Parathyroid adenoma (tissue), 2 donors: Measurements from ENCODE around the gene ALX4.

Source experiments
- H2AFZ ChIP-seq: fragments of 300-600 bp; sonication (generic); one replicate; pipeline ENCODE4 v1.7.0; 2017; ENCODE audit warnings: antibody characterized with exemption, mild to moderate bottlenecking
- H3K27ac ChIP-seq: fragments of 300-600 bp; sonication (generic); one replicate; pipeline ENCODE4 v1.7.0; 2017
- H3K27me3 ChIP-seq: fragments of 300-600 bp; sonication (generic); one replicate; pipeline ENCODE4 v1.7.0; 2017; ENCODE audit warnings: low read length; ENCODE audit not compliant: control insufficient read depth, insufficient read depth
- H3K36me3 ChIP-seq: fragments of 300-600 bp; sonication (generic); one replicate; pipeline ENCODE4 v1.7.0; 2017; ENCODE audit warnings: low read length; ENCODE audit not compliant: control insufficient read depth, insufficient read depth
- H3K4me1 ChIP-seq: fragments of 300-600 bp; sonication (generic); one replicate; pipeline ENCODE4 v1.7.0; 2017; ENCODE audit warnings: control low read depth
- H3K4me2 ChIP-seq: fragments of 300-600 bp; sonication (generic); one replicate; pipeline ENCODE4 v1.7.0; 2017; ENCODE audit warnings: low read length
- H3K4me3 ChIP-seq: fragments of 300-600 bp; sonication (generic); one replicate; pipeline ENCODE4 v1.7.0; 2017; ENCODE audit warnings: low read depth, low read length
- H3K79me2 ChIP-seq: fragments of 300-600 bp; sonication (generic); one replicate; pipeline ENCODE4 v1.7.0; 2017; ENCODE audit warnings: control low read depth
- H3K9ac ChIP-seq: fragments of 300-600 bp; sonication (generic); one replicate; pipeline ENCODE4 v1.7.0; 2017; ENCODE audit warnings: mild to moderate bottlenecking
- H3K9me3 ChIP-seq: fragments of 300-600 bp; sonication (generic); one replicate; pipeline ENCODE4 v1.7.0; 2017; ENCODE audit warnings: low read length; ENCODE audit not compliant: control insufficient read depth
- TF ChIP-seq, protein P1 (sequence below): fragments of 300-600 bp; sonication (generic); IDR thresholded peaks from one replicate; pipeline ENCODE4 v1.7.0; 2017; ENCODE audit warnings: antibody characterized with exemption, mild to moderate bottlenecking
- donor health status: primary hyperparathyroidism.

The ALX4 gene

GRCh38 chr11:44275961-44276550, 33.9 kb downstream of the ALX4 start:
- Histone ChIP-seq H3K4me3 (no peak overlapping the region), H2AFZ (no peak overlapping the region), H3K36me3 (no peaks in the 10 kb centered on the region), H3K79me2 (no peaks in the 10 kb centered on the region), H3K27me3 (no peaks in the 10 kb centered on the region), H3K9ac (no peak overlapping the region), H3K9me3 (no peaks in the 10 kb centered on the region), H3K4me2 (no peak overlapping the region), H3K27ac (no peak overlapping the region), H3K4me1 (no peaks in the 10 kb centered on the region)
- TF ChIP-seq, protein P1, sequence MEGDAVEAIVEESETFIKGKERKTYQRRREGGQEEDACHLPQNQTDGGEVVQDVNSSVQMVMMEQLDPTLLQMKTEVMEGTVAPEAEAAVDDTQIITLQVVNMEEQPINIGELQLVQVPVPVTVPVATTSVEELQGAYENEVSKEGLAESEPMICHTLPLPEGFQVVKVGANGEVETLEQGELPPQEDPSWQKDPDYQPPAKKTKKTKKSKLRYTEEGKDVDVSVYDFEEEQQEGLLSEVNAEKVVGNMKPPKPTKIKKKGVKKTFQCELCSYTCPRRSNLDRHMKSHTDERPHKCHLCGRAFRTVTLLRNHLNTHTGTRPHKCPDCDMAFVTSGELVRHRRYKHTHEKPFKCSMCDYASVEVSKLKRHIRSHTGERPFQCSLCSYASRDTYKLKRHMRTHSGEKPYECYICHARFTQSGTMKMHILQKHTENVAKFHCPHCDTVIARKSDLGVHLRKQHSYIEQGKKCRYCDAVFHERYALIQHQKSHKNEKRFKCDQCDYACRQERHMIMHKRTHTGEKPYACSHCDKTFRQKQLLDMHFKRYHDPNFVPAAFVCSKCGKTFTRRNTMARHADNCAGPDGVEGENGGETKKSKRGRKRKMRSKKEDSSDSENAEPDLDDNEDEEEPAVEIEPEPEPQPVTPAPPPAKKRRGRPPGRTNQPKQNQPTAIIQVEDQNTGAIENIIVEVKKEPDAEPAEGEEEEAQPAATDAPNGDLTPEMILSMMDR, result no peak

GRCh38 chr11:44275241-44275640, 34.7 kb downstream of the ALX4 start:
- H3K9me3 ChIP-seq, result no peaks in the 10 kb centered on the region
- H3K4me2 ChIP-seq, result no peak overlapping the region
- H3K27ac ChIP-seq, result no peak overlapping the region
- H3K4me3 ChIP-seq, result no peak overlapping the region
- H3K79me2 ChIP-seq, result no peaks in the 10 kb centered on the region
- no peak overlapping the region for H3K9ac ChIP-seq
- H3K27me3 ChIP-seq, result no peaks in the 10 kb centered on the region
- H3K4me1 ChIP-seq, result no peaks in the 10 kb centered on the region
- H2AFZ ChIP-seq, result no peak overlapping the region
- TF ChIP-seq, protein P1, result no peak
- no peaks in the 10 kb centered on the region for H3K36me3 ChIP-seq

GRCh38 chr11:44274404-44274803, 35.5 kb downstream of the ALX4 start:
- Histone ChIP-seq H3K9me3 (no peaks in the 10 kb centered on the region), H3K79me2 (no peaks in the 10 kb centered on the region), H3K9ac (no peak overlapping the region), H3K4me3 (no peak overlapping the region), H3K27ac (no peak overlapping the region), H2AFZ (no peak overlapping the region), H3K27me3 (no peaks in the 10 kb centered on the region), H3K4me1 (no peaks in the 10 kb centered on the region), H3K4me2 (no peak overlapping the region), H3K36me3 (no peaks in the 10 kb centered on the region)
- TF ChIP-seq, protein P1, result no peak

GRCh38 chr11:44271286-44271685, 38.7 kb downstream of the ALX4 start:
- H3K4me1 ChIP-seq, result no peaks in the 10 kb centered on the region
- H3K79me2 ChIP-seq, result no peaks in the 10 kb centered on the region
- H3K27me3 ChIP-seq, result no peaks in the 10 kb centered on the region
- no peak overlapping the region for H3K27ac ChIP-seq
- TF ChIP-seq, protein P1, result no peak
- no peaks in the 10 kb centered on the region for H3K36me3 ChIP-seq
- H3K4me2 ChIP-seq, result no peak overlapping the region
- no peaks in the 10 kb centered on the region for H3K9me3 ChIP-seq
- H3K4me3 ChIP-seq, result no peak overlapping the region
- H3K9ac ChIP-seq, result no peak overlapping the region
- H2AFZ ChIP-seq, result no peak overlapping the region
